Activated CD4-positive, CD25-positive, alpha-beta regulatory T cell treated with anti-CD3 and anti-CD28 coated beads, Interleukin-2, amount 50 U/mL, for 24 hours (primary cell): ENCODE measurements around the gene RERG.
"Not testable (repeated sequence)": the region's sequence is repeated elsewhere in the genome, so short reads cannot be mapped to it uniquely, and the experiment has no call there.

Experiments
- ATAC-seq, 2 donors: fragments of 150-1000 bp; cut with Tn5 transposase; one replicate each; pipeline ENCODE4 v1.10.0; 2021; ENCODE audit warnings: mild to moderate bottlenecking in 1 of 2, moderate library complexity in 1 of 2

The RERG gene, protein sequence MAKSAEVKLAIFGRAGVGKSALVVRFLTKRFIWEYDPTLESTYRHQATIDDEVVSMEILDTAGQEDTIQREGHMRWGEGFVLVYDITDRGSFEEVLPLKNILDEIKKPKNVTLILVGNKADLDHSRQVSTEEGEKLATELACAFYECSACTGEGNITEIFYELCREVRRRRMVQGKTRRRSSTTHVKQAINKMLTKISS

DNA sequence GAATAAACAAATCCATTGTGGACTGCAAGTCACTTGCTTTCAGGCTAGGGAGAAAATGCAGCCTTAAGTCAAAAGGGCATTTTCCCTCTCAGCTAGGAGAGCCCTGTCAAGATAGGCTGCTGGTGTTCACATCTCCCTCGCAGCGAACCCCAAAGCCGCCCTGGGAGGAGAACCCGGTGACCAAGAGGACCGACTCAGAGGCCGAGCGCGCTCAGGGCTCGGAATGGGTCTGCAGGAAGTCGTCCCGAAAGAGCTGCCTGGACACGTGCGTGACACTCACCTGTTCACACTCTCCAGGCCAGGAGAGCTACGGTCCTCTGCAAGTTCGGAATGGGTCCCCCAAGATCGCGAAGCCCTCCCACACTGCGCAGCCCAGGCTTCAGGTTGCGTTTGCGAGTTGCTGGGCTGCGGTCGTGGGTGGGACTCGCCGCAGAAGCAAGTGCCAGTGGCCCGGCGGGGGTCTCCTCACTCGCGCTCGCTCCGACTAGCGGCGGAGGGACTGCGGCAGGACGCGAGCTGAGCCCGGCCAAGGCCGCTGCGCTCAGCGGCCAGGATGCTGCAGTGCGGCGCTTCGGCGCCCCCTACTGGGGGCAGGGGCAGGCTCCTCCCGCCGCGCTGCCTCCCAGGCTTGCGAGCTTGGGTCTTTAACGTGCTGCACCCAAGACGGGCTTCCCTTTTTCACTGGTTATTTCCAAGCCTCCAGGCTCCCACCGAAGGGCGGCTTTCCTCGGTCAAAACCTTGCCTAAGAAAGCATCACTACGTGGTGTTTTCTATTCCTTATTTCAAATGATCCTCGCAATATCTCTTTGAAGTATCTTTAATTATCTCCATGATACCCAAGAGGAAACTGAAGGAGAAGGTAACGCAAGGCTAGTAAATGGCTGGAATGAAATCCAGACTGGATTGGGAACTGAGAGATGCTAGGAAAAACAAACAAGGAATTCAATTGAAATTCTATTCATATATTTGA is at the start of gene RERG:
RERG (minus strand) TSS at position 503 of the 971 bp plus-strand sequence. CDS start 3,928 bp downstream, outside the sequence.
- peak; percentile 96 to 97 for ATAC-seq

DNA sequence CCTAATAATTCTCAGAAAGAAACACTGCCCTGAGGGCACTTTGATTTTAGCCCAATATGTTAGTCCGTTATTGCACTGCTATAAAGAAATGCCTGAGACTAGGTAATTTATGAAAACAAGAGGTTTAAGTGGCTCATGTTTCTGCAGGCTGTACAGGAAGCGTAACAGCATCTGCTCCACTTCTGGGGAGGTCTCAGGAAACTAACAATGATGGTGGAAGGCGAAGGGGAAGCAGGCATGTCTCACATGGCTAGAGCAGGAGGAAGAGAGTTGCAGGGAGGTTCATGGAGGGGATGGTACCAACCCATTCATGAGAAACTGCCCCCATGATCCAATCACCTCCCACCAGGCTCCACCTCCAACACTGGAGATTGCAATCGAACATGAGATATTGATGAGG is 49.4 kb upstream of the RERG start:
- no peak for ATAC-seq

DNA sequence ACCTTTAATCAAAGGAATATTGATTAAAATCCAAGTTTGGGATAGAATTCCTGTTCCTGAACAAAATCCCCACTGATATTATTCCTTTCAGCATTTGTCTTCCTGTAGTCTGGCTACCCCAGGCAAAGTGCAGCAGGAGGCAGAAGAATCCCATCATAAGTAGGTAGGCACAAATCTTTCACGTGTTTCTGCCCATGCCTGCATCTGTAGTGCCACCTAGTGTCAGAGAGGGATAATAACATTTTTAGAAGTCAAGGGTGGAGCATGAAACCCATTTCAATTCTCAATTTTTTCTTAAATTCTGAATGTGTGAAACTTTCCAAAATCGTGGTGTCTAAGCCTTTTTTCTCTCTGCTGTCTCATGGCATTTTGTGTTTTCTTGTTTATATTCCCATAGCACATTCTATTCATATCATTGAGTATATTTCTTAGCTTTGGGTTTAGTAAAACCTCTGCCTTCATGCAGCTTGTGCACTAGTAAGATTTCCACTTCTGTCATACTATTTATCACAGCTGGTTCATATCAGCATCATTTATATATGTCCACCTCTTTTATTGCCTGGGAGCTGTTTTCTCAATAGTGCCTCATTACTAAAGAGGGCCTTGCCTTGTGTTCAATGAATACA is 47.8 kb upstream of the RERG start:
- ATAC-seq: peak in 1 of 2 donors; percentile 51

DNA sequence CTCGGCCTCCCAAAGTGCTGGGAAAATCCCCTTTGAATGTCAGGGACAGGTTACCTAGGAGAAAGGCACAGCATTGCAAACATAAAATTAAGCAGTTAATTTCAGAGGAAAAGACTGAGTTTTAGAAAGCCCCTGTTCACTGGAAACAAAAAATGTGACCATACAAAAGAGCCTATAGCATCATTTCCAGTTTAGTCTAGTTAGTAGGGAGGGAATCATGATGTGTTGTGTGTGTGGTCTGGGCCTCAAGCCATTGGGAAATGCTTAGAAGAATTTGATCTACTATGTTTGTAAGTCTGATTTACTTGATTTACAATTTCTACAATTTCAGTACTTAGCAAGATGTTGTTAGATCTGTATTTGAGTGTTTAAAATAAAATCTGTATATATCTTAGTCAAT is 47.1 kb upstream of the RERG start:
- ATAC-seq: no peak

DNA sequence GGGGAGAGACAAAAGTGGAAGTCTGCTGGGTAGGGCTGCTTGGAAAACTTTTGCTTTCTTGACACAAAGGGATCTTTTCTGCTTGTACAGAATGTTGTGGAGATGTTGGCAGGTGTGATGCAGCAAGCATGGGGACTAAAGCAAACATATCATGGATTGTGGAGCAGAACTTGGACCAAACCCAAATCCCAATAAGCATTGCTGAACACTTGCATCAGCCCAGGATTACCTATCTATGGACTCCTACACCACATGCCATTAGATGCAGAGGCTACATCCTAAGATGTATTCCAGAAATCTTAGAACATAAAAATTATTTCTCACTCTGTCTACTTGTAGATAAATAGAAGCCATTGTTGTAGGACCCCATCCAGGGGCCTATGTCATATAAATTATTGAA is 44.7 kb upstream of the RERG start:
- ATAC-seq: no peak

DNA sequence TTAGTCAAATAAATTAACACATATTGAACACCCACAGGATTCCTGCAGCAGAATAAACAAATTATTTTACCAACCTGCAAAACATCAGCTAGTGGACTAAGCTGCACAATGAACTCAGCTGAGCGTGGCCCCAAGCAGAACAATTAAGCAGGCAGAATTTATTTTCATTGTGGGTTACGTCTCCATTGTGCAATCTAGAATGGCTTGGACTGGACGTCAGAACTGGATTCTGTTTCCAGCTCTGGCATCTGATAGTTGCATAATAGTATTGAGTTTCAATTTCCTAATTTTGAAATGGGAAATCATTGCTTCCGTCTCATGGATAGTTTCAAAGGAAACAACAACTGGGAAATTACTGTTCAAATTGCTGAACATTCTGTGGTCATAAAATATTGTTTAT is 35.5 kb upstream of the RERG start:
- ATAC-seq: no peak

DNA sequence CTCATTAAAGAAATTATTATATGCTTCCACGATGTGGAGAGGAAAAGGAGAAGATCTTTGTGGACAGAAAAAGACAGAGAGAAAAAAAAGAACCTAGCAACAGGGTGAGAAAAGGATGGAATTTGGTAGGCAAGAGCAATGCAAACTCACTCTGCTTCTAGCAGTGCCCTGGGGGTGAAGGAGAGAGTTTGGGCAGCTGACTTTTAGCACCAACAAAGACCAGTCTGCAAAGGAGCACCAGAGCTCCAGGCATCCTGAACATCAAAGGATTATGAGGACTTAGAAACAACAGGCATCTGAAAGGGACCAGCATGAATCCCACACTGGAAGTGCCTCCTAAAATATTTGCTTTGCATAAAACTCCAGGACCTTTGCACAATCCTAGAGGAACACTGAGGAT is 32.8 kb upstream of the RERG start:
- ATAC-seq: no peak

DNA sequence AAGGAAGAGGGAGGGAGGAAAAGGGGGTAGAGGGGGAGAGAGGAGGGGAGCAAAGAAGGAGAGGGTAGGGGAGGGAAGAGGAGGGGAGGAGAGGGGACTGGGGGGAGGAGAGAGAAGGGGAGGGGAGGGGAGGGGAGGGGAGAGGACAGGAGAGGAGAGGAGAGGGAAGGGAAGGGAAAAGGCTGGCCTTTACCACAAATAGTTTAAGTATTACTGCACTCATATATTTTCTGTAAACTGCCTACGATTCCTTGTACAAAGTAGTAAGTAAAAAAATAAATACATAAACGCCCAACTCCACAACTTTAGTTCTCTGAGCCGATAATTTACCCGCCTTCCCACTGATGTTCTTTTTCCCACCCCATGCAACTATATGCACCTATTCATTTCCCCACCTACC is 23.7 kb upstream of the RERG start:
- ATAC-seq: no peak

DNA sequence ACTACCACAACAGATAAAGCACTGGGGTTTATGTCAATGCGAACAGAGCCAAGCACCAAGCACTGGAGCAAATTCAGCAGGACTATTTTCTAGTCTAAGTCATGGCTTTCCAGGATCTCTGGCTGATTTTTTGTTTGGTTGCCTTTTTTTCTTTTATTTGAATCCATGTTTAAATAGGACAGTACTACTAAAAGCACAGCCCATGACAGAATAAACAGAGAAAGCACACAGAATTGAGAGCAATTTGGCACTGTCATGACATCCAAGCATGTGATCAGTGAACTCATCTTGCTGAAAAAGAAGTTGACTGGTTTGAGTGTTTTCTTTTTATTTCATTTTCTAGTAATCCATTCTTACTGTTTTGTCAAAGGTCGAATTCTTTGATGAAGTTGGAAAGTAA is 23.1 kb upstream of the RERG start:
- no peak for ATAC-seq

DNA sequence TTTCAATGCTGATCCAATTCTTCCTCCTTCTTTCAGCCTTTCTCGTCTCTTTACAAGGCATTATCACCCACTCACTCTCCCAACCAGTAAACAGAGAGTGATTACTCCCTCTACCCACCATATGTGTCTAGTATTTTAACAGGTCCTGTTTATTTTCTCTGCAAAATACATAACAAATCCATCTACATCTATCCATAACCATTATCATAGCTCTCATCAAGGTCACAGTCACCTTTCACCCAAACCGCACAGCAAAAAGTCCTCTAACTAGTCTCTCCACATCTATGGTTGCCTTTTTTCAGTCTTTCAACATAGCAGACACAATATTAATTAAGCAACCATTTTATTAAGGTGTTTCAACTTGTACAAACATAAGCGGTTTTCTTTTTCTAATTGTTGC is 21.9 kb upstream of the RERG start:
- ATAC-seq: no peak

DNA sequence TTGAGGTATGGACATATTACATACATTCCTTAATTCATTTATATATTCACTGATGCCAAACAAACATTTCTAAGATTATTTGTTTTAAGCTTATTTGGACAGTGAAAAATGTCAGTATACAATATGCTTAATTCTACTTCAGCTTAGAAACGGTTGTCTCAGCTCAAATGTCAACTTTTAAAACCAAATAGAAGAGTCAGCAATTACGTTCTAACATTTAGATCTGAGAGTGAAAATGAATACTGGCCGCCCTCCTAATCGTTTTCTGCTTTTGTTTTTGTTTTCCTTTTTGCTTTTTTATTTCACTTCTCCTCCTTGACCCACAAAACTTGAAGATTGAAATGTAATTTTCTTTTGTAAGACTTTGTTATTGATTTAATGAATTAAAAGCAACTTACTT is 19.7 kb upstream of the RERG start:
- no peak for ATAC-seq

DNA sequence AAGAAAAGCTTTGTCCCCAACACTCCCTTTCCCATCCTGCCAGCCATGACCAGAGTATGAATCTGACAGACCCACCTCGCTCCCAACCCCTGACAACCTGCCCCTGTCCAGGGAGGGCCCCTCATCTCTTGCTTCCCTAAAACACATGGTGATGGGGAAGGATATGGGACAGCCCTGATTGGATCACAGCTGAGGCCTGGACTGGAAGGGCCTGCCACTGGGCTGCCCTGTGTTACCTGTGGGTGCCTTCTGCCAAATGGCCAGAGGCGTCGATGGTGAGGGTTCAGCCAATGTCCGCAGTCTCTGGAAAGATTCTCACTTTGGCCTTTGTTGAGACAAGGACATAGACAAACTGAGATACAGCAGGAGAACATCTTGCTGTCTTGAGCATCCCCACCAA is 13.3 kb upstream of the RERG start:
- ATAC-seq: no peak

DNA sequence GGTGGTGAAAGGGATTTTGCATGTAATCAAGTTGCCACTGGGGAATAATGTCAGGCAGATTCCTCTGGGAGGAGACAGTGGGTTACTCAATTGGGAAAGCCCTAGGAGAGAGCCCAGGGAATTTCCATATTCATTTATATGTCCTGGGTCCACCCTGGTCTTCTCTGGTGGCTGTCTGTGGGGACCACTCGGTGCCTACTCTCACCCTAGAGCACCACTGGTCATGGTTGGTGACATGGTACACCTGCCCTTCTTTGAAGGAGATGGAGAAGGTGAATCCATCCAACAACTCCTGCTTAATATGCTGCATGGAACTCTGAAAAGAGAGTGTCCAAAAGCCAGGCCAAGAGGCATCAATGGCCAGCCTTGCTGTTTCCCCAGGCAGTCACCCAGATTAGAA is 12.8 kb upstream of the RERG start:
- no peak for ATAC-seq

DNA sequence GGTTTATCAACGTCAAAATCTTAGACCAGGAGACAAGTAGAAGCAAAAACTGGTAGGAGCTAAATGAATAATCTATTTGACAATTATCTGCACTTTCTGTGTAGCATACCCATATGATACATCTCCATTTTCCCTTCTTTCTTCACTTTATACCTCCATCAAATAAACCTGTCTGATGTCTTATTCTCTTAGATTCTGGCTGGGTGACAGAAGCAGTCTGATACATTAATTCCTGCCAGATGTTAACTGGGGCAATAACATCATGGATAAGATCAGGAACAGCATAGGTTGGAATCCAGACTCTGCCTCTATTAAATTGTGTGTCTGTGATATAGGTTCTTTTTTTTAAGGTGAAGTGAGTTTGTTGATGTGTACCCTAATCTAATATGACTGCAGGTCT is 11.7 kb upstream of the RERG start:
- no peak for ATAC-seq

DNA sequence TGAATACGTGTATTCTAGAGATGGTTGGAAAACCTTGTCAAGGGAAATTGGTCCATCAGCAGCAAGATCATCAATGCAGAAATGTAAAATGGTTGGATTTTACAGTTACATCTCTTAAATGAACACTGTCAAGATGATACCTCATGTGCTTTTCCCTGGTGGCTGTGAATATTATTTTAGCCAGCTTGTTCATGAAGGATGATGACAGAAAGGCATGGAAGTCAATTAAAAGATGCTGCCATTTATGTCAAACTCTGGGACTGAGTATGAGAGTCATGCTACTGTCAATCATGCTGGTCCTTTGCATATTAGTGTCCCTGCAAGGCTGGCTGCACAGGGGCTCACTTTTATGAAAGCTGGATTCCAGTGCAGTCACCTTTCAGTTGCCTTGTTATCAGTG is 10.3 kb upstream of the RERG start:
- ATAC-seq: no peak

DNA sequence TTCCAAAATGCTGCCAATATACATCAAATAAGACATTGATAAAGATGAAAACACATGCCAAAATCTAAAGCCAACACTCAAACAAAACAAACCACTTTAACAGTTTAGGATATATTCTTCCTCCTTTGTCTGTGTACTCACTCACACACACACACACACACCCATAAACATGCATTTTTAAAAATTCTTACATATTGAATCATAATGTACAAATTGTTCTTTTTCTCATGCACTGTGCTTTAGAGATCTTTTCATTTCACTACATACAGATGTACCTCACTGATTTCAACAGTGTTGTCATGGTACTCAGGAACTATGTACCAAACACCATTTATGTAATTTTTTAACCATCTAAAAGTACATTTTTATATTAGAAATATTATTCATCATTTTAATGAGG is 9.5 kb upstream of the RERG start:
- no peak for ATAC-seq

DNA sequence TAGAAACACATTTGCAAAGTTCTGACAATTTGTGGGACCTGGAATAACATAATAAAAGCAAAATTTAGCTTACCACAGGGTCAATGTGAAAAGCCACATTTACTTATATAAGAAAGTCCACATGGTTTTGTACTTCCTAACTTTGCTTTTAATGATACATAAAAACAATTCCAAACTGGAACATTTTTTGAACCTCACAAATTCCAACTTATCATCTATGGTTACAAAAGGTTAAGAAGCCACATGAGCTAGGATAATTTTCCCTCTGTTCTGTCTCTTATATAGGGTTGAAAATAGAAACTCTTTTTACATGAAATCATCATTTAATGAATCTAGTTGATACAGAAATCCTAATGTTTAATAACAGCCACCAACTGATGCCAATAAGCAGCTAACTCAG is 8.9 kb upstream of the RERG start:
- ATAC-seq: no peak

DNA sequence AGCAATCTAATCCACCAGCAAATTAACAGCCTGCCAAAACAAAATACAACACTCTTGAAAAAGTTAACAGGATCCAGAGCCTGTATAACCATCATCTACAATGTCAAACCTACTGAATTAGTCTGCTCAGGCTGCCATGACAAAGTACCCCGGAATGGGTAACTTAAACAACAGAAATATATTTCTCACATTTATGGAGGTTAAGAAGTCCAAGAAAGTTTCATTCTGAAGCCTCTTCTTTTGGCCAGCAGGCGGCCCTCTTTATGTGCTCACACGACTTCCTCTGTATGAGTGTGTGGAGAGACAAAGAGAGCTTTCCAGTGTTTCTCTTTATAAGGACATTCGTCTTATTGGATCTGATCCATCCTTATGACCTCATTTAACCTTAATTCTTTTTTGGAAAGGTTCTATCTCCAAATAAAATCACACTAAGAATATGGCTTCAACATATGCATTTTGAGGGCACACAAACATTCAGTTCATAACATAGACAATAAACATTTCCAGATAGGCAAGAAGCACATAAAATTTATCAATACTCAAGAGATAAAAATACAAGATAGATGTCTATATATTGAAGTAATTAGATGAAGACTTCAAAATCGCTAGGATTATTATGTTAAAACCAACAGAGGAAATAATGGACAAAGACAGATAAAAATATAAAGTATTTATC is 5.9 kb upstream of the RERG start:
- no peak for ATAC-seq

DNA sequence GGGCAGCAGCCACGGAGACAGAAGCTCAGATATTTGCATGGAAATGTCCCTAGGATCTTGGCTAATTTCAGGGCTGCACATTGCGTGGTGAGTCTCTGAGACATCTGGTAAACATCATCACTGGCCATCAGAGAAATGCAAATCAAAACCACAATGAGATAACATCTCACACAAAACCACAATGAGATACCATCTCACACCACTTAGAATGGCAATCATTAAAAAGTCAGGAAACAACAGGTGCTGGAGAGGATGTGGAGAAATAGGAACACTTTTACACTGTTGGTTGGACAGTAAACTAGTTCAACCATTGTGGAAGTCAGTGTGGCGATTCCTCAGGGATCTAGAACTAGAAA is 4.6 kb upstream of the RERG start:
- ATAC-seq: not testable (repeated sequence)

DNA sequence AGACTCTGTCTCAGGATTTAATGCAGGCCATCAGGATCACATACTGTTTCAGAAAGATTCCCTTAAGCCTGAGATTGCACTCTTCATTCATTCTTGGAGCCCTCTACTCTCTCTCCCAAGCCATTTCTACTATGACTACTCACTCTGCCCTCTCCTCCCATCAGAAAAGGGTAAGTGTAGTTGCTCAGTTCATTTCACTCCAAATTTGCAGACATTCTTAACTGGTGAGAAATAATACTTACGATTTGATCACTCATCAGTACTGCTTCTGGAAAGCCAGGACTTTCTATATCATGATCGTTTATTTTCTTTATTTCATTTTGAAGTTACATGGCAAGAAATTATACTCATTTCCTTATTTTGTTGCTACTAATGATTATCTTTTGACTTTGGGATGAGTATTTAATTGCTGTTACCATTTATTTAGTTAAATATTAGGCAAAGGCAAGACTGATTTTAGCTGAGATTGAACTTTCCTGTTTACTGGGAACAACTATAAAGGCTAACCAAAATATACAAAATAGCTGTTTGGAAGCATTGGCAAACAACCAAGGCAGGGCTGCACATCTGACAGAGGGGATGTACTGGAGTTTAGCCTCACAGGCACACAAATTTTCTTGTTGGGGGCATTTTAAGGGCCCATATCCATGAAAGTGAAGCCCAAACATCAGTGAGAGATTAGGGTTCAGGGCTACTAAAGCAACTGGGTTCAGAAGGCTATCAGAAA is 4.1 kb upstream of the RERG start:
- ATAC-seq: no peak

DNA sequence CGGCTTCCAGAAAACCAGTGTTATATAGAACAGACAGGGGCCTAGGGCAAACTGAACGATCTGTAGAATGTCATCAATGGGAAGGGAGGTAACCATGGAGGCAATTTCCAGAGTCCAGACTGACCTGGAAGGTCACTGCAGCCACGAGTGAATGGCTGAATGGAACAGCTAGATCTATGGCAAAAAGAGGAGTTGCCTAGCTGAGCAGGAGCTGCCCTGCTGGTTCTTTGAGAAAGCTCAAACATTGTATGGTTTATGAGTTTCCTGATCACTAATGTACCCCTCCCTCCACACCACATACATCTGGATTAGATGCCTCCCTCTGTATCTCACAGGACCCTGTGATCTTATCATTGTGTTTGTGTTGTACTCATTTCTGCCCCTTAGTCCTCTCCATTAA is 1.0 kb upstream of the RERG start:
- ATAC-seq: no peak

DNA sequence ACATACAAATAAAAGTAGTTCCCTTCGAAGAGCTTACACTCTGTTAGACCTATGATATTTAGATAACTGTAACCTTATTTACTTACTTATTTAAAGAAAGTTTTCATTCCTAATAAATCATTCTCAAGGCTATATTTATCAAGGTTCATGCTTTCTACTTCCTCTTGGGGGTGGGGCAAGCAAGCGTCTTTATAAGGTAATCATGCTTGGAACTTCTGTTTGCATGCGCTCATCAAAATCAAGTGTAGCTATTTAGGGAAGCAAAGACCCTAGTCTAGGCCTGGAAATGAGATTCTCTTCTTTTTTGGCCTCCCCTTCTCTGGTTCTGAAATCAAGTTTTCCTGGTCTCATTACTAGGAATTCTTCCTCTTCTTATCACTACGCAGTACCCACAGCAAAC is 766 bp downstream of the RERG start:
- ATAC-seq: no peak

DNA sequence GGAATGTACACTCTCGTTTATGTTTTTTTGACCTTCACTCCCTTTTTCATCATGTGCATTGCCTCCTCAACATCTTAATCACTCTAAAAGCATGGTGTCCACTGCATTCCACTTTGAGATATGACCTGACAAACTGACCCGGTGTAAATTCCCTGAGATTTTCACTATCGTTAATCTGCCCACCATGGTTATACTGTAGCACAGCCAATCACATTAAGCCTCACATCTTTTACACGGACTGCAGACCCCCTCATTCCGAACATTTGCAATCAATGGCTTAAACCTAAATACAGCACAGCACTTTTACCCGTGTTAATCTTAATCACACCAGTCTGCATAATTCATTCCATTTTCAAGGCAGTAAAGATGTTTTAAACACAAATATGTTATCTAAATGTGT is 2.4 kb downstream of the RERG start:
- ATAC-seq: no peak
